Smooth muscle cell (in vitro differentiated cells): ENCODE data around the gene NCOA6. TPM values are rescaled to one million over a fixed set of nuclear protein-coding genes. Genes with fewer than 3 reads are reported as not detected.
"Not testable (repeated sequence)": the region's sequence is repeated elsewhere in the genome, so short reads cannot be mapped to it uniquely, and the experiment has no call there.

Source experiments
- DNase-seq: peaks from one replicate; lab custom pipeline; 2025; ENCODE audit not compliant: unreplicated experiment; lab: John Stamatoyannopoulos, UW
- H2AFZ ChIP-seq: fragments of 200-600 bp; sonication (generic); 2 replicates; pipeline ENCODE4 v1.6.0; 2016; ENCODE audit warnings: antibody characterized with exemption, low read depth, mild to moderate bottlenecking
- H3F3A ChIP-seq: fragments of 200-600 bp; sonication (generic); 2 replicates; pipeline ENCODE4 v1.6.0; 2017; ENCODE audit warnings: antibody characterized with exemption, low read depth
- H3K27ac ChIP-seq: fragments of 200-600 bp; sonication (generic); 2 replicates; pipeline ENCODE4 v1.5.1; 2016; ENCODE audit warnings: low read depth, mild to moderate bottlenecking
- H3K27me3 ChIP-seq: fragments of 200-600 bp; sonication (generic); 2 replicates; pipeline ENCODE4 v1.6.1; 2016; ENCODE audit warnings: low read depth, mild to moderate bottlenecking
- H3K36me3 ChIP-seq: fragments of 200-600 bp; sonication (generic); 2 replicates; pipeline ENCODE4 v1.5.1; 2016; ENCODE audit warnings: low read depth
- H3K4me1 ChIP-seq: fragments of 200-600 bp; sonication (generic); 2 replicates; pipeline ENCODE4 v1.5.1; 2016; ENCODE audit warnings: low read depth
- H3K4me2 ChIP-seq: fragments of 200-600 bp; sonication (generic); 2 replicates; pipeline ENCODE4 v1.6.0; 2016; ENCODE audit warnings: mild to moderate bottlenecking
- H3K4me3 ChIP-seq: fragments of 200-600 bp; sonication (generic); 2 replicates; pipeline ENCODE4 v1.5.1; 2016; ENCODE audit warnings: mild to moderate bottlenecking
- H3K79me2 ChIP-seq: fragments of 200-600 bp; sonication (generic); 2 replicates; pipeline ENCODE4 v1.6.0; 2016; ENCODE audit warnings: low read depth, mild to moderate bottlenecking
- H3K9ac ChIP-seq: fragments of 200-600 bp; sonication (generic); 2 replicates; pipeline ENCODE4 v1.6.0; 2016; ENCODE audit warnings: low read depth
- H3K9me3 ChIP-seq: fragments of 200-600 bp; sonication (generic); replicated peaks from 2 replicates; pipeline ENCODE4 v1.5.1; 2016; ENCODE audit warnings: low read depth
- H4K20me1 ChIP-seq: fragments of 200-600 bp; sonication (generic); 2 replicates; pipeline ENCODE4 v1.6.0; 2016; ENCODE audit warnings: low read depth
- WGBS: methylation state at CpG from one replicate; pipeline ENCODE4 v1.1.7; 2016; ENCODE audit warnings: low lambda C conversion rate; 5-methylcytosine and 5-hydroxymethylcytosine counted together
- polyA plus RNA-seq: library from polyadenylated mRNA; unstranded; fragments of >200 nt; fragmentation: Nextera tagmentation; extraction: Ambion mirVana; gene quantifications from 2 replicates; pipeline ENCODE4 v1.2.1, GENCODE V29; 2016
- total RNA-seq: library from RNA; depleted of rRNA; stranded (reverse); fragments of >200 nt; gene quantifications from 2 replicates; pipeline ENCODE4 v1.2.3, GENCODE V29; 2014
- TF ChIP-seq, protein P1 (sequence below): fragments of 200-600 bp; sonication (generic); IDR thresholded peaks from 2 replicates; pipeline ENCODE4 v1.5.1; 2017; ENCODE audit warnings: borderline replicate concordance, mild to moderate bottlenecking, antibody characterized with exemption; ENCODE audit not compliant: insufficient read depth, poor library complexity, severe bottlenecking

The NCOA6 gene
- total and polyA plus RNA-seq, 2 experiments from 2014 or later = 15.6 to 19.0 TPM

DNA sequence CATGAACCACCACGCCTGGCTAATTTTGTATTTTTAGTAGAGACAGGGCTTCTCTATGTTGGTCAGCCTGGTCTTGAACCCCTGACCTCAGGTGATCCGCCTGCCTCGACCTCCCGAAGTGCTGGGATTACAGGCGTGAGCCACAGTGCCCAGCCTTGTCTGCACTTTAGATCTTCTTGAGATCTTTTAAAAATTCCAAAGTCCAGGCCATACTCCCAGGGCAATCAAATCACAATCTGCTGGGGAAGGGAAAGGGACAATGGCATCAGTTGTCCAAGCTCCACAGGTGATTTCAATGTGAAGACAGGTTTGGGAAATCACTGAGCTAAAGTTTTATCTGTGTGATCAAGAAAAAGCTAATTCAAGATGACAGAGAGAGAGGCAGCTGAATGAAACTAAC lies 16.9 kb downstream of the NCOA6 start:
- Histone ChIP-seq H3K27me3 (no peaks in the 10 kb centered on the region), H3K9me3 (no peaks in the 10 kb centered on the region), H3K4me2 (no peak overlapping the region), H4K20me1 (peaks cover 100% of the 10 kb centered on the region), H3K27ac (no peak overlapping the region), H3K36me3 (no peaks in the 10 kb centered on the region), H3K4me1 (no peaks in the 10 kb centered on the region), H2AFZ (no peak overlapping the region), H3K79me2 (peaks cover 72% of the 10 kb centered on the region), H3K4me3 (no peak overlapping the region), H3F3A (no peaks in the 10 kb centered on the region), H3K9ac (no peak overlapping the region)
- 98% methylated on average over 5 of the region's 5 CpGs for WGBS
- TF ChIP-seq, protein P1, sequence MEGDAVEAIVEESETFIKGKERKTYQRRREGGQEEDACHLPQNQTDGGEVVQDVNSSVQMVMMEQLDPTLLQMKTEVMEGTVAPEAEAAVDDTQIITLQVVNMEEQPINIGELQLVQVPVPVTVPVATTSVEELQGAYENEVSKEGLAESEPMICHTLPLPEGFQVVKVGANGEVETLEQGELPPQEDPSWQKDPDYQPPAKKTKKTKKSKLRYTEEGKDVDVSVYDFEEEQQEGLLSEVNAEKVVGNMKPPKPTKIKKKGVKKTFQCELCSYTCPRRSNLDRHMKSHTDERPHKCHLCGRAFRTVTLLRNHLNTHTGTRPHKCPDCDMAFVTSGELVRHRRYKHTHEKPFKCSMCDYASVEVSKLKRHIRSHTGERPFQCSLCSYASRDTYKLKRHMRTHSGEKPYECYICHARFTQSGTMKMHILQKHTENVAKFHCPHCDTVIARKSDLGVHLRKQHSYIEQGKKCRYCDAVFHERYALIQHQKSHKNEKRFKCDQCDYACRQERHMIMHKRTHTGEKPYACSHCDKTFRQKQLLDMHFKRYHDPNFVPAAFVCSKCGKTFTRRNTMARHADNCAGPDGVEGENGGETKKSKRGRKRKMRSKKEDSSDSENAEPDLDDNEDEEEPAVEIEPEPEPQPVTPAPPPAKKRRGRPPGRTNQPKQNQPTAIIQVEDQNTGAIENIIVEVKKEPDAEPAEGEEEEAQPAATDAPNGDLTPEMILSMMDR = no peak
- DNase-seq = no peak

- not testable (repeated sequence) for H2AFZ ChIP-seq, H3K9me3 ChIP-seq, H3K4me1 ChIP-seq, H3K27ac ChIP-seq, H3K9ac ChIP-seq, DNase-seq, H3K4me2 ChIP-seq, H3F3A ChIP-seq, H3K4me3 ChIP-seq, H3K27me3 ChIP-seq, H3K36me3 ChIP-seq
- Histone ChIP-seq H3K79me2 (peaks cover 72% of the 10 kb centered on the region), H4K20me1 (peaks cover 100% of the 10 kb centered on the region)
- WGBS = 95% methylated on average over 7 of the region's 8 CpGs
Observed at GRCh38 chr20:34807944-34808465, 17.4 kb downstream of the NCOA6 start.

DNA sequence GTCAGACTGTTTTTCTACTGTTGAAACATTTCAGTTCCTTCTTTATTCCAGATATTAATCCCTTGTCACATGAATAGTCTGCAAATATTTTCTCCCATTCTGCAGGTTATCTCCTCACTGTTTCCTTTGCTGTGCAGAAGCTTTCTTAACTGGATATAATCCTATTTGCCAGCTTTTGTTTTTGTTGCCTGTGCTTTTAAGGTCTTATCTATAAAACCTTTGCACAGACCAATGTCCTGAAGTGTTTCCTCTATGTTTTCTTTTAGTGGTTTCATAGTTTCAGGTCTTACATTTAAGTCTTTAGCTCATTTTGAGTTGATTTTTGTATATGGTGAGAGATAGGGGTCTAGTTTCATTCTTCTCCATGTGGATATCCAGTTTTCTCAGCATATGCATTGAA lies 19.2 kb downstream of the NCOA6 start:
- Histone ChIP-seq H3K4me3 (no peak overlapping the region), H3K27me3 (no peaks in the 10 kb centered on the region), H2AFZ (no peak overlapping the region), H3K36me3 (no peaks in the 10 kb centered on the region), H3K4me2 (no peak overlapping the region), H3F3A (no peaks in the 10 kb centered on the region), H3K9me3 (no peaks in the 10 kb centered on the region), H3K9ac (no peak overlapping the region), H4K20me1 (peaks cover 100% of the 10 kb centered on the region), H3K79me2 (peaks cover 72% of the 10 kb centered on the region), H3K27ac (no peak overlapping the region), H3K4me1 (no peaks in the 10 kb centered on the region)
- DNase-seq = no peak
- TF ChIP-seq, protein P1 = no peak

DNA sequence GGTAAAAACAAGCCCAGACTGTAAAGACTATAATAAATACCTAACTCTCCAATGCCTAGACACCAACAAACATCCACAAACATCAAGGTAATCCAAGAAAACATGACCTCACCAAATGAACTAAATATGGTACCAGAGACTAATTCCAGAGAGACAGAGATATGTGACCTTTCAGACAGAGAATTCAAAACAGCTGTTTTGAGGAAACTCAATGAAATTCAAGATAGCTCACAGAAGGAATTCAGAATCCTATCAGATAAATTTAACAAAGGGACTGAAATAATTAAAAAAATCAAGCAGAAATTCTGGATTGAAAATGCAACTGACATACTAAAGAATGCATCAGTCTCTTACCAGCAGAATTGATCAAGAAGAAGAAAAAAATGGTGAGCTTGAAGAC lies 26.6 kb downstream of the NCOA6 start:
- Histone ChIP-seq H3K4me3 (no peak overlapping the region), H3K36me3 (no peaks in the 10 kb centered on the region), H3K27me3 (no peaks in the 10 kb centered on the region), H3K9me3 (no peaks in the 10 kb centered on the region), H3K27ac (no peak overlapping the region), H3K4me1 (no peaks in the 10 kb centered on the region), H4K20me1 (peaks cover 99% of the 10 kb centered on the region), H2AFZ (no peak overlapping the region), H3F3A (no peaks in the 10 kb centered on the region), H3K4me2 (no peak overlapping the region), H3K79me2 (peaks cover 96% of the 10 kb centered on the region), H3K9ac (no peak overlapping the region)
- TF ChIP-seq, protein P1 = no peak
- no peak for DNase-seq
